SK-N-SH (cell line): Measurements from ENCODE around the gene PTMS.

Experiments
- JUND ChIP-seq: IDR thresholded peaks from 2 replicates; pipeline ENCODE4 v1.4.0; 2012
- TAF1 ChIP-seq: IDR thresholded peaks from 2 replicates; pipeline ENCODE4 v1.6.1; 2012; ENCODE audit warnings: low read depth, mild to moderate bottlenecking, low read length, moderate library complexity, borderline replicate concordance
- TF ChIP-seq, protein P1 (sequence below): fragments of 150-350 bp; IDR thresholded peaks from 2 replicates; pipeline ENCODE4 v1.6.1; 2017; ENCODE audit warnings: antibody characterized with exemption, low read length, low read depth, borderline replicate concordance

DNA sequence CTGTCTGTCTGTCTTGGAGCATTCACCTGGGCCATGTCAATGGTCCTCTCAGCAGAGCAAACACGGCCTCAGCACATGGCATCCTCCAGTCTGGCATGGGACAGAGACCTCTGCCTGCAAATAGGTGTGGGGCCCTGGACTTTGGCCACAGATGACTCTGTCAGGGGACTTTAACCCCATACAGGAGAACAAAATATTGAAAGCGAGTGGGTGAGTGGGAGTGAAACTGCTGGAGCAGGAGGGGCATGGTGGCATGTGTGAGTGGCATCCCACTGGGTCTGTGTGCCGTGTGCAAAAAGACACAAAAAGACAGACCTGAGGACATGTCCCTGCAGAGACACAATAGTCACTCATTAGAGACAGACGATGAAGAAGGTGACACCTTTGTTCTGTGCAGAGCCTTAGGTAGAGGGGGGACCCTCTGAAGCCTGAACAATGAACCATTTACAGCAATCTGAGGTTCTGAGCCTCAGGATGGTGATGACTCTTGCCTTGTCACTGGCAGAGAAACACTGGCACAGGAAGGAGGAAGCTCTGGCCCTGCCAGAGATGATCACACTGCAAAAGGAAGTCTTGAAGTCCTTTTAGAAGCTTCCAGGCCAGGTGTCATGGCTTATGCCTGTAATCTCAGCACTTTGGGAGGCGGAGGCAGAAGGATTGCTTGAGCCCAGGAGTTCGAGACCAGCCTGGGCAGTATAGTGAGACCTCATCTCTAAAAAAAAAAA is 13.7 kb downstream of the PTMS start:
- TF ChIP-seq JUND (no peak), TAF1 (no peak)
- TF ChIP-seq, protein P1, sequence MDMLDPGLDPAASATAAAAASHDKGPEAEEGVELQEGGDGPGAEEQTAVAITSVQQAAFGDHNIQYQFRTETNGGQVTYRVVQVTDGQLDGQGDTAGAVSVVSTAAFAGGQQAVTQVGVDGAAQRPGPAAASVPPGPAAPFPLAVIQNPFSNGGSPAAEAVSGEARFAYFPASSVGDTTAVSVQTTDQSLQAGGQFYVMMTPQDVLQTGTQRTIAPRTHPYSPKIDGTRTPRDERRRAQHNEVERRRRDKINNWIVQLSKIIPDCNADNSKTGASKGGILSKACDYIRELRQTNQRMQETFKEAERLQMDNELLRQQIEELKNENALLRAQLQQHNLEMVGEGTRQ = no peak
